Lung (tissue), 12 donors: Measurements from ENCODE around the gene GRIK3. TPM values are rescaled to one million over a fixed set of nuclear protein-coding genes. Genes with fewer than 3 reads are reported as not detected.

ENCODE experiments used
- ATAC-seq: fragments of 200-7000 bp; cut with Tn5 transposase; one replicate; pipeline ENCODE4 v1.9.1; 2020; ENCODE audit warnings: moderate number of reproducible peaks; ENCODE audit not compliant: insufficient read depth, low FRiP score
- DNase-seq, 3 donors: peaks; one replicate each; pipeline ENCODE4 v3.0.0-alpha.2; 2013 to 2017
- H3K27ac ChIP-seq, 2 donors: one replicate each; pipeline ENCODE4 v1.5.1; 2013; ENCODE audit warnings: mild to moderate bottlenecking in 2 of 2, moderate library complexity in 2 of 2, control low read depth in 1 of 2, inconsistent platforms in 1 of 2, low read depth in 1 of 2, low read length in 1 of 2
- H3K27me3 ChIP-seq, 3 donors: one replicate each; pipeline ENCODE4 v1.5.1; 2013; ENCODE audit warnings: low read length in 2 of 3; ENCODE audit not compliant: control insufficient read depth in 3 of 3, insufficient read depth in 3 of 3
- H3K36me3 ChIP-seq, 4 donors: one replicate each; pipeline ENCODE4 v1.5.1; 2013; ENCODE audit warnings: low read length in 4 of 4, mild to moderate bottlenecking in 1 of 4, moderate library complexity in 1 of 4; ENCODE audit not compliant: control insufficient read depth in 4 of 4, insufficient read depth in 4 of 4
- H3K4me1 ChIP-seq, 5 donors: one replicate each; pipeline ENCODE4 v1.5.1; 2013; ENCODE audit warnings: low read length in 5 of 5, mild to moderate bottlenecking in 2 of 5, moderate library complexity in 1 of 5; ENCODE audit not compliant: control insufficient read depth in 5 of 5, insufficient read depth in 5 of 5
- H3K4me3 ChIP-seq: one replicate; pipeline ENCODE4 v1.5.1; 2013; ENCODE audit warnings: mild to moderate bottlenecking, control low read depth, moderate library complexity
- H3K9ac ChIP-seq, 2 donors: one replicate each; pipeline ENCODE4 v1.5.1; 2013; ENCODE audit warnings: low read length in 2 of 2, control low read depth in 1 of 2; ENCODE audit not compliant: insufficient read depth in 1 of 2
- H3K9me3 ChIP-seq, 4 donors: one replicate each; pipeline ENCODE4 v1.5.1; 2013; ENCODE audit warnings: low read length in 3 of 4, mild to moderate bottlenecking in 1 of 4, moderate library complexity in 1 of 4; ENCODE audit not compliant: control insufficient read depth in 4 of 4, insufficient read depth in 3 of 4
- CTCF ChIP-seq: IDR thresholded peaks from 2 replicates; pipeline ENCODE4 v1.5.1; 2012; ENCODE audit warnings: mild to moderate bottlenecking; ENCODE audit errors: control extremely low read depth, extremely low read depth
- WGBS, 2 donors: extraction: QIAGEN DNeasy Blood & Tissue Kit; methylation state at CpG; one replicate each; pipeline ENCODE4 v1.1.7; 2013; 5-methylcytosine and 5-hydroxymethylcytosine counted together
- polyA plus RNA-seq, 2 donors: library from polyadenylated mRNA; stranded (reverse); fragments of 200-250 nt; gene quantifications; one replicate each; pipeline ENCODE4 v1.2.1, GENCODE V29; 2013
- total RNA-seq, 2 donors: library from RNA; depleted of rRNA in 1 of 2; stranded (reverse); fragments of >200 nt in 1 of 2; gene quantifications; one replicate each; pipeline ENCODE4 v1.2.1, GENCODE V29; 2014 to 2021
- donor health status: control.
- donor health status: control.
- donor health status: Bipolar disorder and iron deficiency.
- donor health status: healthy.
- donor health status: DM: yes; HTN: yes; CAD: no.

Gene GRIK3
- total and polyA plus RNA-seq, 4 donors: 0.01 to 0.40 (median 0.07) TPM

GRCh38 chr1:36771660-36772284, 262.5 kb downstream of the GRIK3 start:
- Histone ChIP-seq H3K36me3 (no peaks in the 10 kb centered on the region), H3K4me1 (no peaks in the 10 kb centered on the region), H3K9ac (no peak overlapping the region), H3K27ac (no peak overlapping the region), H3K27me3 (peaks cover 0 to 69% (median 28%) of the 10 kb centered on the region in 3 donors), H3K9me3 (peaks cover 0 to 2% (median 0%) of the 10 kb centered on the region in 4 donors), H3K4me3 (no peak overlapping the region)
- 13% methylated on average over 17 of the region's 17 CpGs for WGBS, 2 donors
- ATAC-seq (no peak), DNase-seq (no peak)
- TF ChIP-seq CTCF: no peak

GRCh38 chr1:36771240-36771639, 263.1 kb downstream of the GRIK3 start:
- TF ChIP-seq CTCF: no peak
- 36 to 40% methylated on average over 7 of the region's 7 CpGs for WGBS, 2 donors
- H3K27me3 ChIP-seq: peaks cover 0 to 63% (median 28%) of the 10 kb centered on the region in 3 donors
- DNase-seq (no peak), ATAC-seq (no peak)
- no peak overlapping the region for H3K27ac ChIP-seq
- H3K4me3 ChIP-seq: no peak overlapping the region
- H3K9me3 ChIP-seq: peaks cover 0 to 2% (median 0%) of the 10 kb centered on the region in 4 donors
- H3K36me3 ChIP-seq: no peaks in the 10 kb centered on the region
- no peak overlapping the region for H3K9ac ChIP-seq
- H3K4me1 ChIP-seq: no peaks in the 10 kb centered on the region

- TF ChIP-seq CTCF: no peak
- Histone ChIP-seq H3K27me3 (peaks cover 0 to 53% (median 28%) of the 10 kb centered on the region in 3 donors), H3K27ac (no peak overlapping the region), H3K4me1 (no peaks in the 10 kb centered on the region), H3K36me3 (no peaks in the 10 kb centered on the region), H3K4me3 (no peak overlapping the region), H3K9ac (no peak overlapping the region), H3K9me3 (peaks cover 0 to 2% (median 0%) of the 10 kb centered on the region in 4 donors)
- DNase-seq: no peak
- 54 to 60% methylated on average over 10 of the region's 10 CpGs for WGBS, 2 donors
- ATAC-seq: no peak
Measured at GRCh38 chr1:36769886-36770830, 264.2 kb downstream of the GRIK3 start.
